ENCODE measurements around the gene MAOA. TPM values are rescaled to one million over a fixed set of nuclear protein-coding genes. Genes with fewer than 3 reads are reported as not detected.

The MAOA gene
- total and polyA plus RNA-seq, 2 donors (not counting 3 experiments of a cell fraction or from before 2014, with no cell fraction given): 12.6 to 23.5 TPM

GRCh38 chrX:43731086-43731485 lies 75.0 kb downstream of the MAOA start:
- Histone ChIP-seq H3K79me2 (ENCODE audit: control insufficient read depth, insufficient read depth, low read length) (no peaks in the 10 kb centered on the region), H3K4me1 (ENCODE audit: control insufficient read depth, extremely low read depth, insufficient read depth, low read length) (no peaks in the 10 kb centered on the region), H3K27me3 (ENCODE audit: control insufficient read depth in 2 of 2, insufficient read depth in 2 of 2, low read length in 2 of 2) (no peaks in the 10 kb centered on the region), H3K27ac (ENCODE audit: insufficient read depth, low read depth, low read length) (no peak overlapping the region), H3K4me3 (replicated peaks in 1 of 3; ENCODE audit: insufficient read depth in 1 of 3, low read depth in 1 of 3, low read length in 3 of 3) (no peak overlapping the region), H3K36me3 (ENCODE audit: control insufficient read depth in 2 of 2, extremely low read depth in 1 of 2, insufficient read depth in 2 of 2, low read length in 2 of 2) (no peaks in the 10 kb centered on the region), H4K20me1 (replicated peaks; ENCODE audit: control insufficient read depth, extremely low read depth, insufficient read depth, low read length) (no peaks in the 10 kb centered on the region), H3K9me1 (replicated peaks; ENCODE audit: control insufficient read depth, extremely low read depth, insufficient read depth, low read length) (no peaks in the 10 kb centered on the region), H2AFZ (ENCODE audit: low read depth, low read length) (no peak overlapping the region), H3K9ac (replicated peaks; ENCODE audit: extremely low read depth, insufficient read depth, low read length) (no peak overlapping the region), H3K9me3 (replicated peaks; ENCODE audit: control insufficient read depth, insufficient read depth, low read length) (no peaks in the 10 kb centered on the region), H3K4me2 (ENCODE audit: insufficient read depth, low read length) (no peak overlapping the region)
- no peak for TF ChIP-seq GATA2 (IDR thresholded peaks at IDR 0.05; ENCODE audit: insufficient read depth, insufficient read length, low read depth, low read length)
- TF ChIP-seq JUN (IDR thresholded peaks at IDR 0.05; ENCODE audit: borderline replicate concordance, insufficient read depth, insufficient read length, low read depth): no peak
- no peak for TF ChIP-seq POLR2AphosphoS5 (IDR thresholded peaks at IDR 0.05; ENCODE audit: insufficient read depth, low read depth, low read length)
- no peak for TF ChIP-seq POLR2A (IDR thresholded peaks at IDR 0.05; ENCODE audit: low read depth, low read length)
- no peak for TF ChIP-seq MYC (IDR thresholded peaks at IDR 0.05; ENCODE audit: low read depth, low read length)
- TF ChIP-seq CTCF (IDR thresholded peaks at IDR 0.05; ENCODE audit: extremely low read depth in 1 of 2, insufficient read depth in 1 of 2, low read depth in 1 of 2, low read length in 2 of 2): no peak
- TF ChIP-seq MAX (IDR thresholded peaks at IDR 0.05; ENCODE audit: insufficient read depth, insufficient read length): no peak
- TF ChIP-seq EZH2 (IDR thresholded peaks at IDR 0.05; ENCODE audit: borderline replicate concordance, low read depth, low read length, severe bottlenecking): no peak
- TF ChIP-seq FOS (IDR thresholded peaks at IDR 0.05; ENCODE audit: borderline replicate concordance, insufficient read depth, low read length): no peak
- intact Hi-C loops (cut with micrococcal nuclease) (no loop called here), dilution Hi-C loops (cut with MboI; ENCODE audit: extremely low pct_ligation_motif_present, low sequenced_read_pairs) (no loop called here)
- no TSS peak for BruUV-seq (replicated peaks)
- DNase-seq (ENCODE audit: low read depth, low spot score) (no peak), FAIRE-seq (no peak)
- ChIA-PET CTCF (no interaction called here), POLR2A (no interaction called here)
